Spleen (tissue), 11 donors: ENCODE data around the gene HMGB1. TPM values are rescaled to one million over a fixed set of nuclear protein-coding genes. Genes with fewer than 3 reads are reported as not detected.

Experiments used
- DNase-seq: peaks from one replicate; pipeline ENCODE4 v3.0.0-alpha.2; 2020
- H3K27ac ChIP-seq, 8 donors: fragments of 200-600 bp; sonication (generic) in 7 of 8; 1 replicate in 4 of 8; 2 replicates in 4 of 8; pipeline versions ENCODE4 v1.5.0 to v1.8.0; 2016 to 2021; ENCODE audit warnings: inconsistent platforms in 4 of 8, mild to moderate bottlenecking in 4 of 8, moderate library complexity in 1 of 8
- H3K27me3 ChIP-seq, 7 donors: fragments of 200-600 bp; sonication (generic) in 6 of 7; replicated peaks in 1 of 7; 1 replicate in 4 of 7; 2 replicates in 3 of 7; pipeline versions ENCODE4 v1.5.0 to v1.8.0; 2016 to 2021; ENCODE audit warnings: inconsistent platforms in 3 of 7, mild to moderate bottlenecking in 1 of 7
- H3K36me3 ChIP-seq, 6 donors: fragments of 200-600 bp; sonication (generic) in 5 of 6; 1 replicate in 4 of 6; 2 replicates in 2 of 6; pipeline versions ENCODE4 v1.5.0 to v1.8.0; 2016 to 2021; ENCODE audit warnings: inconsistent platforms in 2 of 6
- H3K4me1 ChIP-seq, 6 donors: fragments of 200-600 bp; sonication (generic) in 5 of 6; 1 replicate in 3 of 6; 2 replicates in 3 of 6; pipeline versions ENCODE4 v1.5.0 to v1.8.0; 2016 to 2021; ENCODE audit warnings: inconsistent platforms in 3 of 6
- H3K4me3 ChIP-seq, 8 donors: fragments of 200-600 bp; sonication (generic) in 7 of 8; 1 replicate in 4 of 8; 2 replicates in 4 of 8; pipeline versions ENCODE4 v1.5.0 to v1.8.0; 2016 to 2021; ENCODE audit warnings: inconsistent platforms in 4 of 8, mild to moderate bottlenecking in 4 of 8, moderate library complexity in 2 of 8
- H3K9me3 ChIP-seq, 8 donors: fragments of 200-600 bp; sonication (generic) in 7 of 8; 1 replicate in 4 of 8; 2 replicates in 4 of 8; pipeline versions ENCODE4 v1.5.0 to v1.8.0; 2016 to 2021; ENCODE audit warnings: inconsistent platforms in 4 of 8
- CTCF ChIP-seq, 11 experiments: fragments of 200-600 bp in 7 of 11; fragments of 450-650 bp in 4 of 11; sonication (generic) in 4 of 11; IDR thresholded peaks in 8 of 11; conservative IDR thresholded peaks in 3 of 11; 1 replicate in 7 of 11; 2 replicates in 4 of 11; pipeline versions ENCODE4 v1.4.0 to v1.8.0; 2016 to 2021; ENCODE audit warnings: antibody characterized with exemption in 11 of 11, inconsistent platforms in 4 of 11, mild to moderate bottlenecking in 1 of 11
- POLR2A ChIP-seq, 3 donors: fragments of 450-650 bp; IDR thresholded peaks; one replicate each; pipeline ENCODE4 v1.5.1; 2017; ENCODE audit warnings: antibody characterized with exemption in 3 of 3, mild to moderate bottlenecking in 1 of 3
- POLR2AphosphoS5 ChIP-seq, 3 donors: sonication (generic); formaldehyde crosslinking; IDR thresholded peaks; one replicate each; pipeline ENCODE4 v1.5.1; 2017; ENCODE audit warnings: antibody characterized with exemption in 3 of 3
- WGBS, 5 donors: extraction: QIAGEN DNeasy Blood & Tissue Kit in 3 of 5; methylation state at CpG; one replicate each; pipeline versions ENCODE4 v1.1.5 to v1.1.7; 2013 to 2018; 5-methylcytosine and 5-hydroxymethylcytosine counted together
- intact Hi-C: fragments of 100-400 bp; cut with DNase I; formaldehyde crosslinking; loops from one replicate; pipeline ENCODE4 v1.15.0; 2023; ENCODE audit warnings: low total_unique reads
- polyA plus RNA-seq, 3 donors: library from polyadenylated mRNA; stranded (reverse); fragments of 200-250 nt; gene quantifications; one replicate each; pipeline ENCODE4 v1.2.1, GENCODE V29; 2013
- total RNA-seq, 7 donors: library from RNA; depleted of rRNA in 3 of 7; stranded (reverse); fragments of >200 nt in 3 of 7; fragmentation: NEBNext Ultra II Directional in 4 of 7; extraction: Animal tissue kit (Norgen Biotek cat#: 25700) in 4 of 7; gene quantifications; one replicate each; pipeline versions ENCODE4 v1.1.0 to v1.2.1, GENCODE V29; 2016 to 2021
- donor health status: healthy with polysubstance abuse.
- donor health status: DM: no; HTN: no; CAD: no; lungs with moderate emphysema.
- donor health status: DM: no; HTN: no; CAD: no.
- donor health status: Bipolar disorder and iron deficiency.
- donor health status: healthy.
- donor health status: DM: no; HTN: no; CAD: no.
- donor health status: DM: yes; HTN: yes; CAD: no.

The HMGB1 gene
- total and polyA plus RNA-seq, 10 donors, result 221 to 528 (median 308) TPM

GRCh38 chr13:30418075-30418716 lies 47.5 kb downstream of the HMGB1 start:
- Histone ChIP-seq H3K27ac (no peak overlapping the region), H3K27me3 (no peaks in the 10 kb centered on the region), H3K4me1 (peaks cover 6 to 64% (median 42%) of the 10 kb centered on the region in 6 donors), H3K36me3 (no peaks in the 10 kb centered on the region), H3K9me3 (no peaks in the 10 kb centered on the region), H3K4me3 (no peak overlapping the region)
- intact Hi-C loops, result no loop called here
- 87 to 92% (median 92%) methylated on average over 6 of the region's 6 CpGs for WGBS, 5 donors
- DNase-seq, result no peak
- TF ChIP-seq POLR2AphosphoS5 (IDR thresholded peaks at IDR 0.05) (no peak), POLR2A (IDR thresholded peaks at IDR 0.05) (no peak), CTCF (IDR thresholded peaks at IDR 0.05 in 8 of 11, conservative IDR thresholded peaks at IDR 0.05 in 3 of 11) (no peak)

GRCh38 chr13:30416471-30416870 lies 49.3 kb downstream of the HMGB1 start:
- no peak for DNase-seq
- intact Hi-C loops, result no loop called here
- Histone ChIP-seq H3K27ac (peak overlapping the region in 2 of 8 donors; percentile 52 to 59), H3K4me1 (peaks cover 6 to 70% (median 44%) of the 10 kb centered on the region in 6 donors), H3K27me3 (no peaks in the 10 kb centered on the region), H3K4me3 (no peak overlapping the region), H3K9me3 (no peaks in the 10 kb centered on the region), H3K36me3 (no peaks in the 10 kb centered on the region)
- TF ChIP-seq POLR2A (IDR thresholded peaks at IDR 0.05) (no peak), CTCF (IDR thresholded peaks at IDR 0.05 in 8 of 11, conservative IDR thresholded peaks at IDR 0.05 in 3 of 11) (no peak), POLR2AphosphoS5 (IDR thresholded peaks at IDR 0.05) (no peak)
- WGBS, 5 donors, result 69 to 83% (median 78%) methylated on average over 1 of the region's 1 CpG

- Histone ChIP-seq H3K4me3 (peak overlapping the region in 1 of 8 donors; percentile 9), H3K4me1 (peaks cover 0 to 61% (median 35%) of the 10 kb centered on the region in 6 donors), H3K27ac (peak overlapping the region in 6 of 8 donors; percentile 29 to 77 (median 57)), H3K9me3 (no peaks in the 10 kb centered on the region), H3K36me3 (no peaks in the 10 kb centered on the region), H3K27me3 (no peaks in the 10 kb centered on the region)
- intact Hi-C loops, result no loop called here
- no peak for DNase-seq
- TF ChIP-seq CTCF (IDR thresholded peaks at IDR 0.05 in 8 of 11, conservative IDR thresholded peaks at IDR 0.05 in 3 of 11) (no peak), POLR2AphosphoS5 (IDR thresholded peaks at IDR 0.05) (no peak), POLR2A (IDR thresholded peaks at IDR 0.05) (no peak)
- WGBS, 5 donors, result 70 to 88% (median 72%) methylated on average over 3 of the region's 3 CpGs
These were observed 50.2 kb downstream of the HMGB1 start for GRCh38 chr13:30415430-30416030.

- Histone ChIP-seq H3K27me3 (no peaks in the 10 kb centered on the region), H3K27ac (peak overlapping the region in 2 of 8 donors; percentile 24 to 39), H3K9me3 (no peaks in the 10 kb centered on the region), H3K4me1 (peaks cover 3 to 69% (median 40%) of the 10 kb centered on the region in 6 donors), H3K36me3 (no peaks in the 10 kb centered on the region), H3K4me3 (no peak overlapping the region)
- intact Hi-C loops, result no loop called here
- TF ChIP-seq POLR2A (IDR thresholded peaks at IDR 0.05) (no peak), POLR2AphosphoS5 (IDR thresholded peaks at IDR 0.05) (no peak), CTCF (IDR thresholded peaks at IDR 0.05 in 8 of 11, conservative IDR thresholded peaks at IDR 0.05 in 3 of 11) (no peak)
- no peak for DNase-seq
- WGBS, 5 donors, result 31 to 69% (median 45%) methylated on average over 2 to 3 of the region's 3 CpGs
These were observed 51.9 kb downstream of the HMGB1 start for GRCh38 chr13:30413842-30414241.
